SH-SY5Y (cell line): Measurements from ENCODE around the gene AGAP2.

Experiments used
- GATA2 ChIP-seq: IDR thresholded peaks from 2 replicates; pipeline ENCODE4 v1.6.1; 2011; ENCODE audit warnings: mild to moderate bottlenecking, low read depth, low read length
- GATA3 ChIP-seq: IDR thresholded peaks from 2 replicates; pipeline ENCODE4 v1.6.1; 2011; ENCODE audit warnings: low read depth, mild to moderate bottlenecking, low read length, moderate library complexity

Gene AGAP2

GRCh38 chr12:57751788-57752667 is 13.5 kb upstream of the AGAP2 start, which contains the start of gene CDK4:
CDK4 (minus strand) TSS chr12:57752310; CDS start chr12:57751717, 593 bp downstream.
- TF ChIP-seq GATA2: no peak
- no peak for TF ChIP-seq GATA3

- no peak for TF ChIP-seq GATA3
- TF ChIP-seq GATA2: no peak
Observed at GRCh38 chr12:57751432-57751787, 12.9 kb upstream of the AGAP2 start.

- TF ChIP-seq GATA2: no peak
- no peak for TF ChIP-seq GATA3
Observed at GRCh38 chr12:57750561-57751431, 12.3 kb upstream of the AGAP2 start.

- TF ChIP-seq GATA3 (no peak), GATA2 (no peak)
Observed at GRCh38 chr12:57749061-57749460, 10.5 kb upstream of the AGAP2 start.

GRCh38 chr12:57746025-57746424 is 7.5 kb upstream of the AGAP2 start:
- TF ChIP-seq GATA3 (no peak), GATA2 (no peak)

- no peak for TF ChIP-seq GATA3
- TF ChIP-seq GATA2: no peak
Observed at GRCh38 chr12:57745485-57745881, 6.9 kb upstream of the AGAP2 start.

- no peak for TF ChIP-seq GATA3
- no peak; the same call in 1 of the 2 replicates for TF ChIP-seq GATA2
Observed at GRCh38 chr12:57744777-57745484, 6.4 kb upstream of the AGAP2 start, which contains the start of gene TSPAN31. TSPAN31 (plus strand) TSS chr12:57745039; CDS start chr12:57745155, 116 bp downstream.

GRCh38 chr12:57744194-57744776 is 5.7 kb upstream of the AGAP2 start:
- no peak for TF ChIP-seq GATA2
- no peak for TF ChIP-seq GATA3

GRCh38 chr12:57743769-57744168 is 5.2 kb upstream of the AGAP2 start:
- TF ChIP-seq GATA3: no peak
- TF ChIP-seq GATA2: no peak

- TF ChIP-seq GATA2 (no peak), GATA3 (no peak)
Observed at GRCh38 chr12:57741844-57742738, 3.5 kb upstream of the AGAP2 start.

GRCh38 chr12:57741413-57741789 is 2.9 kb upstream of the AGAP2 start:
- TF ChIP-seq GATA2 (no peak), GATA3 (no peak)

GRCh38 chr12:57740656-57741412 is 2.3 kb upstream of the AGAP2 start:
- TF ChIP-seq GATA3: no peak
- no peak for TF ChIP-seq GATA2
